AG09309 (cell line): Measurements from ENCODE around the gene ADGRV1.
"Not testable (repeated sequence)": the region's sequence is repeated elsewhere in the genome, so short reads cannot be mapped to it uniquely, and the experiment has no call there.

Source experiments
- DNase-seq: peaks from one replicate; pipeline ENCODE4 v3.0.0-alpha.2; 2010; ENCODE audit warnings: low read depth
- H3K4me3 ChIP-seq: 2 replicates; pipeline ENCODE4 v1.5.1; 2011; ENCODE audit warnings: mild to moderate bottlenecking, low read depth, low read length, moderate library complexity; ENCODE audit not compliant: control insufficient read depth
- CTCF ChIP-seq: IDR thresholded peaks from 2 replicates; pipeline ENCODE4 v1.5.1; 2011; ENCODE audit warnings: mild to moderate bottlenecking, low read depth, low read length, inconsistent platforms; ENCODE audit not compliant: insufficient read depth, control insufficient read depth; ENCODE audit errors: missing control alignments

ADGRV1 gene

DNA sequence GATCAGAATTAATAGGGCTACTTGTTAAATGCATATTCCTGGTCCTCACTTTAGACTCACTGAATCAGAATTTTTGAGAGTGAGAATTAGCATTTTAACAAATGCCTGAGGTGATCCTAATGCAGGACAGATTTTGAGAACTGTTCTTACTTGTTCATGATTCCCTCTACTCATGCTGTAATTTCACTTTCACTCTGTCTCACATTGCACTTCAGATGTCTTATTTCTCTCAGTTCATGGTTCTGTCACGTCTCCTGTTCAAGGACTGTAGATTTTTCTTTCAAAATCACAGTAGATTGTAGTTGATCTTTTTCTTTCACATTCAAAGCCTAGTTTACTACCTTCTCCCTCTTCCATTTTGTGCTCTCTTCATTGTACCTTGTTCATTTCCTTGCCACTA, 54.3 kb downstream of the ADGRV1 start:
- no peak for TF ChIP-seq CTCF
- H3K4me3 ChIP-seq: no peak overlapping the region
- DNase-seq: no peak

DNA sequence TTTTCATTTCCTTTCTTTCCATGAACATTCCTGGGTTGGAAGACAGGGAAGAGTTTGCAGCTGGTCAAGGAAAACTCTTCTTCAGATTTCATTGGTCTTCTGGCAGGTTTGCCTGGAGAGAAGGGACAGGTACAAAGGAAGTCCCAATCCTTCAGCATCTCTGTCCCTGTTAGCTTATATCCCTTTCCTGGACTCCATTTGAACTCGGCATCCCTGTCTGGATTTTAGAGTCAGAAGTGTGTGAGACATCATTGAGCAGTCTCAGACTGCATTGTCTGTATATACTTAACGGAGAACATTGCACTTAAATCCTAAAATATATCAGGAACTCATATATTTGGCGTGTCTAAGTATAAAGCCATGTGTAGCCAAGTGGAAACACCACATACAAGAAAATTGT, 54.9 kb downstream of the ADGRV1 start:
- no peak for DNase-seq
- H3K4me3 ChIP-seq: no peak overlapping the region
- TF ChIP-seq CTCF: no peak

- TF ChIP-seq CTCF: no peak
- DNase-seq: no peak
- no peak overlapping the region for H3K4me3 ChIP-seq
Observed at GRCh38 chr5:90613918-90614504, 55.4 kb downstream of the ADGRV1 start.

DNA sequence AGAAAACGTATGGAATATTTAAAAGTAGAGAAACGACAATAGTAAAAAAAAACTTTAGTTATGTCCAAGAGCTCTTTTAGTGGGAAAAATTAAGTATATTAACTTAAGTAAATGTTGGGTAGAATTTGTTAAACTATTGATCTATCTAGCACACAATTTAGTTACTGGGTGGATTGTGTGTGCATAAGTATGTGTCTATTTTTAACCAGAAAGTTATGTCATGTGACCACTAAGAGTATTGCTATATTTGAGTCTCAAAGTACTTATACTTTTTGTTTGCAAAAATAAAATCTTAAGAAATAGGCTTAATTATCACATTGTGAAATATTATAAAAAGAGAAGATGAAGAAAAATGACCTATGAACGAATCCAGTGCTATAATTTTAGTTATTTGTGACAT, 56.8 kb downstream of the ADGRV1 start:
- TF ChIP-seq CTCF: no peak
- no peak for DNase-seq

DNA sequence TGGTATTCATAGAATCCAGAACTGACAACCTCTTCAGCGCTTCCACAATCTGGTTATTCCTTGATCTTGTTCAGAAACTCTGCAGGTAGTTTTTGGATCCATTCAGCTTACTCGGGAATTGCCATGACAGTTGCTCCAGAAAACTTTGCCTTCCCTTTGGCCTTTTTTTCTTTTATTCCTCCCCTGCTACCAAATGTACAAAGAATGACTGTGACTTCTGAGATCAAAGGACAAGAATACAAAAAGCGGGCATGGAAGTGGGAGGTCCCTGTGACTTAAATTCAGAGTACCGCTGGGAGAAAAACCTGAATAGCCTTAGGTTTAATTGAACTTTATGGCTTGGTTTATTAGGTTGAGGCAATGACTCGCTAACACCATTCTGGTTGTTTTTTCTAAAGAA, 59.5 kb downstream of the ADGRV1 start:
- DNase-seq: no peak
- TF ChIP-seq CTCF: no peak
- H3K4me3 ChIP-seq: no peak overlapping the region

More for the DNA sequence above, 56.8 kb downstream of the ADGRV1 start:
- H3K4me3 ChIP-seq: no peak overlapping the region

DNA sequence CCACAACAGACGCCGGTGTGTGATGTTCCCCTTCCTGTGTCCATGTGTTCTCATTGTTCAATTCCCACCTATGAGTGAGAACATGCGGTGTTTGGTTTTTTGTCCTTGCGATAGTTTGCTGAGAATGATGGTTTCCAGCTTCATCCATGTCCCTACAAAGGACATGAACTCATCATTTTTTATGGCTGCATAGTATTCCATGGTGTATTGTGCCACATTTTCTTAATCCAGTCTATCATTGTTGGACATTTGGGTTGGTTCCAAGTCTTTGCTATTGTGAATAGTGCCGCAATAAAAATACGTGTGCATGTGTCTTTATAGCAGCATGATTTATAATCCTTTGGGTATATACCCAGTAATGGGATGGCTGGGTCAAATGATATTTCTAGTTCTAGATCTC, 61.2 kb downstream of the ADGRV1 start:
- H3K4me3 ChIP-seq, DNase-seq: not testable (repeated sequence)

- H3K4me3 ChIP-seq: no peak overlapping the region
- TF ChIP-seq CTCF: no peak
- DNase-seq: no peak
Observed at GRCh38 chr5:90621848-90622247, 63.3 kb downstream of the ADGRV1 start.
